Neural progenitor cell (in vitro differentiated cells): ENCODE results near the gene CTXN1.

Experiments used
- EZH2 ChIP-seq: fragments of 200-600 bp; sonication (generic); IDR thresholded peaks from 2 replicates; pipeline ENCODE4 v1.6.1; 2017; ENCODE audit warnings: antibody characterized with exemption, mild to moderate bottlenecking, moderate library complexity
- TF ChIP-seq, protein P1 (sequence below): fragments of 200-600 bp; sonication (generic); IDR thresholded peaks from 2 replicates; pipeline ENCODE4 v1.5.1; 2017; ENCODE audit warnings: antibody characterized with exemption, mild to moderate bottlenecking

DNA sequence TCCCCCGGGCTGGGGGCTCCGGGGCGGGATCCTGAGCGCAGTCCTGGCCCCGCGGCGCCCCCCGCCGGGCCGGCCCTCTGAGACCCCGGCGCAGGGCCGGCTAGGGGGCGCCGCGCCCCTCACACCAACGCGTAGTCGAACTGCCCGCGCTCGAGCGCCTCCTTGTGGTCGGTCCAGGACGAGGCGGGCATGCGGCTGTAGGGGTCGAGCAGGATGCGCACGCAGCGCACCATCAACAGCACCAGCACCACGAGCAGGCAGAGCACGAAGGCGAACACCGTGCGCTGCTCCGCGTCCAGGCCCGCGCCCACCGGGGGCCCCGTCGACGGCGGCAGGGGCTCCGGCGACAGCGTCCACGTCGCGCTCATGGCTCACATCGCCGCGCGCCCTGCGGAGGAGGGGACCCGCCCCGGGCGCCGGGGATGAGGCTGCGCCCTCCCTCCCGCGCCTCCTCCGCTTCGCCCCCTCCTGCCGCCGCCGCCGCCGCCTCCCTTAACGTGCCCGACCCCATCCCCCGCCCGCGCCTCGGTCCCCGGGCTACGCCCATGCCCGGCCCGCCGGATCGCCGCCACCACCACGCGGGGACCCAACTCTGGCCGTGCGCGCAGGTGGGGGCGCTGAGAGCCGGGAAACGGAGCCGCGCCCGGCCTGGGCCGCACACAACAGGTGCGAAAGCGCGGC is 624 bp downstream of the CTXN1 start:
- TF ChIP-seq EZH2: no peak
- TF ChIP-seq, protein P1, sequence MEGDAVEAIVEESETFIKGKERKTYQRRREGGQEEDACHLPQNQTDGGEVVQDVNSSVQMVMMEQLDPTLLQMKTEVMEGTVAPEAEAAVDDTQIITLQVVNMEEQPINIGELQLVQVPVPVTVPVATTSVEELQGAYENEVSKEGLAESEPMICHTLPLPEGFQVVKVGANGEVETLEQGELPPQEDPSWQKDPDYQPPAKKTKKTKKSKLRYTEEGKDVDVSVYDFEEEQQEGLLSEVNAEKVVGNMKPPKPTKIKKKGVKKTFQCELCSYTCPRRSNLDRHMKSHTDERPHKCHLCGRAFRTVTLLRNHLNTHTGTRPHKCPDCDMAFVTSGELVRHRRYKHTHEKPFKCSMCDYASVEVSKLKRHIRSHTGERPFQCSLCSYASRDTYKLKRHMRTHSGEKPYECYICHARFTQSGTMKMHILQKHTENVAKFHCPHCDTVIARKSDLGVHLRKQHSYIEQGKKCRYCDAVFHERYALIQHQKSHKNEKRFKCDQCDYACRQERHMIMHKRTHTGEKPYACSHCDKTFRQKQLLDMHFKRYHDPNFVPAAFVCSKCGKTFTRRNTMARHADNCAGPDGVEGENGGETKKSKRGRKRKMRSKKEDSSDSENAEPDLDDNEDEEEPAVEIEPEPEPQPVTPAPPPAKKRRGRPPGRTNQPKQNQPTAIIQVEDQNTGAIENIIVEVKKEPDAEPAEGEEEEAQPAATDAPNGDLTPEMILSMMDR: peak; percentile 96
